ENCODE measurements around the gene KITLG.

- TF ChIP-seq EZH2phosphoT487 (IDR thresholded peaks at IDR 0.05; ENCODE audit: borderline replicate concordance), result no peak
- TF ChIP-seq POLR2A (IDR thresholded peaks at IDR 0.05; ENCODE audit: borderline replicate concordance, extremely low read depth, insufficient read depth, insufficient read length), result no peak
- no peak for TF ChIP-seq CTCF (IDR thresholded peaks at IDR 0.05 in 2 of 3, conservative IDR thresholded peaks at IDR 0.05 in 1 of 3; ENCODE audit: borderline replicate concordance in 1 of 3, insufficient read depth in 1 of 3, low read depth in 2 of 3, low read length in 2 of 3)
- TF ChIP-seq, protein P1, sequence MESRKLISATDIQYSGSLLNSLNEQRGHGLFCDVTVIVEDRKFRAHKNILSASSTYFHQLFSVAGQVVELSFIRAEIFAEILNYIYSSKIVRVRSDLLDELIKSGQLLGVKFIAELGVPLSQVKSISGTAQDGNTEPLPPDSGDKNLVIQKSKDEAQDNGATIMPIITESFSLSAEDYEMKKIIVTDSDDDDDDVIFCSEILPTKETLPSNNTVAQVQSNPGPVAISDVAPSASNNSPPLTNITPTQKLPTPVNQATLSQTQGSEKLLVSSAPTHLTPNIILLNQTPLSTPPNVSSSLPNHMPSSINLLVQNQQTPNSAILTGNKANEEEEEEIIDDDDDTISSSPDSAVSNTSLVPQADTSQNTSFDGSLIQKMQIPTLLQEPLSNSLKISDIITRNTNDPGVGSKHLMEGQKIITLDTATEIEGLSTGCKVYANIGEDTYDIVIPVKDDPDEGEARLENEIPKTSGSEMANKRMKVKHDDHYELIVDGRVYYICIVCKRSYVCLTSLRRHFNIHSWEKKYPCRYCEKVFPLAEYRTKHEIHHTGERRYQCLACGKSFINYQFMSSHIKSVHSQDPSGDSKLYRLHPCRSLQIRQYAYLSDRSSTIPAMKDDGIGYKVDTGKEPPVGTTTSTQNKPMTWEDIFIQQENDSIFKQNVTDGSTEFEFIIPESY (IDR thresholded peaks at IDR 0.05; ENCODE audit: extremely low read depth, insufficient replicate concordance, low read length), result no peak
Measured at GRCh38 chr12:88493636-88494035, 86.6 kb downstream of the KITLG start.

Data from HCT116 (cell line).